GM08714 (cell line): ENCODE results near the gene ANAPC2.

Experiments
- H3K4me3 ChIP-seq: fragments of 200-500 bp; sonication (Bioruptor generic); 2 replicates; pipeline ENCODE4 v1.5.1; 2014; ENCODE audit warnings: mild to moderate bottlenecking, low read length, inconsistent platforms
- ZNF274 ChIP-seq: IDR thresholded peaks from 2 replicates; pipeline ENCODE4 v1.6.1; 2012; ENCODE audit warnings: mild to moderate bottlenecking, low read depth, low read length

The ANAPC2 gene

GRCh38 chr9:137198051-137198901, 9.9 kb upstream of the ANAPC2 start:
- no peak for TF ChIP-seq ZNF274
- H3K4me3 ChIP-seq, result no peak overlapping the region

GRCh38 chr9:137195525-137196220, 7.3 kb upstream of the ANAPC2 start:
- no peak for TF ChIP-seq ZNF274
- H3K4me3 ChIP-seq, result no peak overlapping the region

- H3K4me3 ChIP-seq, result no peak overlapping the region
- no peak for TF ChIP-seq ZNF274
These were observed 6.5 kb upstream of the ANAPC2 start for GRCh38 chr9:137194909-137195308.

GRCh38 chr9:137194388-137194787, 6.0 kb upstream of the ANAPC2 start:
- no peak overlapping the region for H3K4me3 ChIP-seq
- TF ChIP-seq ZNF274, result no peak

- no peak for TF ChIP-seq ZNF274
- H3K4me3 ChIP-seq, result no peak overlapping the region
These were observed 5.4 kb upstream of the ANAPC2 start for GRCh38 chr9:137193771-137194170.

- TF ChIP-seq ZNF274, result no peak
These were observed 4.5 kb upstream of the ANAPC2 start for GRCh38 chr9:137192859-137193258.

GRCh38 chr9:137192448-137192780, 4.1 kb upstream of the ANAPC2 start:
- no peak for TF ChIP-seq ZNF274
- no peak overlapping the region for H3K4me3 ChIP-seq

More at GRCh38 chr9:137192859-137193258, 4.5 kb upstream of the ANAPC2 start:
- no peak overlapping the region for H3K4me3 ChIP-seq

- TF ChIP-seq ZNF274, result no peak
- H3K4me3 ChIP-seq, result no peak overlapping the region
These were observed 3.5 kb upstream of the ANAPC2 start for GRCh38 chr9:137191691-137192447.

GRCh38 chr9:137191245-137191644, 2.9 kb upstream of the ANAPC2 start:
- no peak for TF ChIP-seq ZNF274

GRCh38 chr9:137190315-137190856, 2.0 kb upstream of the ANAPC2 start:
- no peak for TF ChIP-seq ZNF274
- H3K4me3 ChIP-seq, result no peak overlapping the region

More at GRCh38 chr9:137191245-137191644, 2.9 kb upstream of the ANAPC2 start:
- no peak overlapping the region for H3K4me3 ChIP-seq

GRCh38 chr9:137189297-137190295, 1.2 kb upstream of the ANAPC2 start:
- H3K4me3 ChIP-seq, result peak overlapping the region; percentile 80; the same call in 1 of the 2 replicates
- TF ChIP-seq ZNF274, result no peak

- peak overlapping the region; percentile 80 for H3K4me3 ChIP-seq
- TF ChIP-seq ZNF274, result no peak
These were observed 272 bp downstream of the ANAPC2 start for GRCh38 chr9:137188086-137188489.

GRCh38 chr9:137187386-137187785, 974 bp downstream of the ANAPC2 start:
- peak overlapping the region; percentile 80 for H3K4me3 ChIP-seq
- TF ChIP-seq ZNF274, result no peak

GRCh38 chr9:137186385-137186784, 2.0 kb downstream of the ANAPC2 start:
- TF ChIP-seq ZNF274, result no peak
- no peak overlapping the region for H3K4me3 ChIP-seq
